Ovary (tissue), 3 donors: ENCODE results near the gene CYP2S1.
"Not testable (repeated sequence)": the region's sequence is repeated elsewhere in the genome, so short reads cannot be mapped to it uniquely, and the experiment has no call there.

ENCODE experiments used
- CTCF ChIP-seq, 3 donors: fragments of 450-650 bp in 2 of 3; fragments of 200-600 bp in 1 of 3; IDR thresholded peaks; one replicate each; pipeline versions ENCODE4 v1.5.1 to v1.8.0; 2016 to 2022; ENCODE audit warnings: antibody characterized with exemption in 3 of 3, mild to moderate bottlenecking in 1 of 3
- EP300 ChIP-seq: sonication (generic); formaldehyde crosslinking; IDR thresholded peaks from one replicate; pipeline ENCODE4 v1.6.1; 2017; ENCODE audit warnings: antibody characterized with exemption
- POLR2A ChIP-seq: fragments of 450-650 bp; IDR thresholded peaks from one replicate; pipeline ENCODE4 v1.6.1; 2017; ENCODE audit warnings: antibody characterized with exemption, mild to moderate bottlenecking, moderate library complexity
- donor health status: DM: no; HTN: no; CAD: no.

GRCh38 chr19:41180173-41180572 is 12.8 kb upstream of the CYP2S1 start:
- TF ChIP-seq EP300; CTCF (IDR thresholded peaks at IDR 0.05); POLR2A: not testable (repeated sequence)
